Activated T-helper 2 cell treated with anti-CD3 and anti-CD28 coated beads, Interferon-gamma antibody, Interleukin-2, Interleukin-4, amounts not matched to agents 10 μg/mL and 5 μg/mL and 100 μg/mL, durations not matched to agents 14 hours and 24 hours and 36 hours (primary cell): ENCODE data around the gene PDZRN4. TPM values are rescaled to one million over a fixed set of nuclear protein-coding genes. Genes with fewer than 3 reads are reported as not detected.

Source experiments
- DNase-seq: peaks from one replicate; pipeline ENCODE4 v3.0.0; 2021; ENCODE audit warnings: low spot score
- H3K27ac Mint-ChIP-seq: one replicate; pipeline ENCODE4 v1.8.0; 2021; ENCODE audit warnings: mixed read lengths
- H3K27me3 Mint-ChIP-seq: one replicate; pipeline ENCODE4 v1.8.0; 2021; ENCODE audit warnings: low read depth, mixed read lengths
- H3K36me3 Mint-ChIP-seq: one replicate; pipeline ENCODE4 v1.8.0; 2021; ENCODE audit warnings: low read depth, mixed read lengths
- H3K4me1 Mint-ChIP-seq: one replicate; pipeline ENCODE4 v1.8.0; 2021; ENCODE audit warnings: low read depth, mixed read lengths
- H3K4me3 Mint-ChIP-seq: one replicate; pipeline ENCODE4 v1.8.0; 2021; ENCODE audit warnings: low read depth, mild to moderate bottlenecking, moderate library complexity, mixed read lengths
- H3K9me3 Mint-ChIP-seq: one replicate; pipeline ENCODE4 v1.8.0; 2021; ENCODE audit warnings: mixed read lengths
- intact Hi-C: fragments of 100-400 bp; cut with micrococcal nuclease; formaldehyde crosslinking; loops from one replicate; pipeline ENCODE4 v1.15.1; 2023
- total RNA-seq: library from RNA; stranded (reverse); gene quantifications from 2 replicates; pipeline ENCODE4 v1.2.3, GENCODE V29; 2022

Gene PDZRN4
- total RNA-seq, 1 donor from 2014 or later = not detected

- no peak overlapping the region for H3K4me3 Mint-ChIP-seq
- H3K4me1 Mint-ChIP-seq = no peaks in the 10 kb centered on the region
Observed at GRCh38 chr12:41557344-41557743, 369.2 kb downstream of the PDZRN4 start.

GRCh38 chr12:41558671-41559070 lies 370.6 kb downstream of the PDZRN4 start:
- Mint-ChIP-seq H3K9me3 (no peaks in the 10 kb centered on the region), H3K4me3 (no peak overlapping the region), H3K27me3 (no peaks in the 10 kb centered on the region), H3K27ac (no peak overlapping the region), H3K4me1 (no peaks in the 10 kb centered on the region), H3K36me3 (no peaks in the 10 kb centered on the region)
- intact Hi-C loops = no loop called here
- no peak for DNase-seq

More at GRCh38 chr12:41557344-41557743, 369.2 kb downstream of the PDZRN4 start:
- intact Hi-C loops = no loop called here
- DNase-seq = no peak
- Mint-ChIP-seq H3K27ac (no peak overlapping the region), H3K9me3 (no peaks in the 10 kb centered on the region), H3K36me3 (no peaks in the 10 kb centered on the region), H3K27me3 (no peaks in the 10 kb centered on the region)

- Mint-ChIP-seq H3K9me3 (no peaks in the 10 kb centered on the region), H3K4me1 (no peaks in the 10 kb centered on the region), H3K27me3 (no peaks in the 10 kb centered on the region), H3K27ac (no peak overlapping the region), H3K4me3 (no peak overlapping the region), H3K36me3 (no peaks in the 10 kb centered on the region)
- DNase-seq = no peak
- intact Hi-C loops = no loop called here
Observed at GRCh38 chr12:41563051-41563450, 374.9 kb downstream of the PDZRN4 start.

- Mint-ChIP-seq H3K27me3 (no peaks in the 10 kb centered on the region), H3K4me1 (no peaks in the 10 kb centered on the region), H3K9me3 (no peaks in the 10 kb centered on the region), H3K36me3 (no peaks in the 10 kb centered on the region), H3K27ac (no peak overlapping the region), H3K4me3 (no peak overlapping the region)
- DNase-seq = no peak
- intact Hi-C loops = no loop called here
Observed at GRCh38 chr12:41564816-41565215, 376.7 kb downstream of the PDZRN4 start.

- no peaks in the 10 kb centered on the region for H3K9me3 Mint-ChIP-seq
- H3K36me3 Mint-ChIP-seq = no peaks in the 10 kb centered on the region
- no peaks in the 10 kb centered on the region for H3K27me3 Mint-ChIP-seq
Observed at GRCh38 chr12:41566703-41567102, 378.6 kb downstream of the PDZRN4 start.

GRCh38 chr12:41573445-41573844 lies 385.3 kb downstream of the PDZRN4 start:
- Mint-ChIP-seq H3K36me3 (no peaks in the 10 kb centered on the region), H3K4me1 (no peaks in the 10 kb centered on the region), H3K27ac (no peak overlapping the region), H3K4me3 (no peak overlapping the region), H3K9me3 (no peaks in the 10 kb centered on the region), H3K27me3 (no peaks in the 10 kb centered on the region)
- no peak for DNase-seq
- intact Hi-C loops = no loop called here

More at GRCh38 chr12:41566703-41567102, 378.6 kb downstream of the PDZRN4 start:
- DNase-seq = no peak
- Mint-ChIP-seq H3K4me3 (no peak overlapping the region), H3K4me1 (no peaks in the 10 kb centered on the region), H3K27ac (no peak overlapping the region)
- intact Hi-C loops = no loop called here

GRCh38 chr12:41576925-41577324 lies 388.8 kb downstream of the PDZRN4 start:
- H3K36me3 Mint-ChIP-seq = no peaks in the 10 kb centered on the region
- no peak overlapping the region for H3K4me3 Mint-ChIP-seq
- intact Hi-C loops = no loop called here
- no peaks in the 10 kb centered on the region for H3K9me3 Mint-ChIP-seq
- H3K27ac Mint-ChIP-seq = no peak overlapping the region
- no peaks in the 10 kb centered on the region for H3K27me3 Mint-ChIP-seq
- no peak for DNase-seq
- H3K4me1 Mint-ChIP-seq = no peaks in the 10 kb centered on the region

- H3K4me3 Mint-ChIP-seq = no peak overlapping the region
Observed at GRCh38 chr12:41577995-41578394, 389.9 kb downstream of the PDZRN4 start.

GRCh38 chr12:41585784-41586183 lies 397.7 kb downstream of the PDZRN4 start:
- Mint-ChIP-seq H3K27me3 (no peaks in the 10 kb centered on the region), H3K9me3 (no peaks in the 10 kb centered on the region), H3K27ac (no peak overlapping the region), H3K36me3 (no peaks in the 10 kb centered on the region), H3K4me3 (no peak overlapping the region), H3K4me1 (no peaks in the 10 kb centered on the region)
- intact Hi-C loops = no loop called here
- no peak for DNase-seq

More at GRCh38 chr12:41577995-41578394, 389.9 kb downstream of the PDZRN4 start:
- H3K27me3 Mint-ChIP-seq = no peaks in the 10 kb centered on the region
- intact Hi-C loops = no loop called here
- no peaks in the 10 kb centered on the region for H3K36me3 Mint-ChIP-seq
- no peak for DNase-seq
- no peaks in the 10 kb centered on the region for H3K4me1 Mint-ChIP-seq
- H3K9me3 Mint-ChIP-seq = no peaks in the 10 kb centered on the region
- no peak overlapping the region for H3K27ac Mint-ChIP-seq

GRCh38 chr12:41587574-41587973 lies 399.5 kb downstream of the PDZRN4 start:
- H3K4me3 Mint-ChIP-seq = no peak overlapping the region
- H3K27me3 Mint-ChIP-seq = no peaks in the 10 kb centered on the region
- DNase-seq = no peak
- intact Hi-C loops = no loop called here
- H3K27ac Mint-ChIP-seq = no peak overlapping the region
- H3K36me3 Mint-ChIP-seq = no peaks in the 10 kb centered on the region
- H3K9me3 Mint-ChIP-seq = no peaks in the 10 kb centered on the region
- no peaks in the 10 kb centered on the region for H3K4me1 Mint-ChIP-seq

GRCh38 chr12:41589878-41590277 lies 401.8 kb downstream of the PDZRN4 start:
- DNase-seq = no peak
- Mint-ChIP-seq H3K9me3 (no peaks in the 10 kb centered on the region), H3K27me3 (no peaks in the 10 kb centered on the region), H3K4me1 (no peaks in the 10 kb centered on the region), H3K36me3 (no peaks in the 10 kb centered on the region), H3K4me3 (no peak overlapping the region), H3K27ac (no peak overlapping the region)
- intact Hi-C loops = no loop called here

GRCh38 chr12:41596190-41596589 lies 408.1 kb downstream of the PDZRN4 start:
- DNase-seq = no peak
- Mint-ChIP-seq H3K36me3 (no peaks in the 10 kb centered on the region), H3K4me1 (no peaks in the 10 kb centered on the region), H3K9me3 (no peaks in the 10 kb centered on the region), H3K27ac (no peak overlapping the region), H3K27me3 (no peaks in the 10 kb centered on the region), H3K4me3 (no peak overlapping the region)
- intact Hi-C loops = no loop called here

- Mint-ChIP-seq H3K36me3 (no peaks in the 10 kb centered on the region), H3K9me3 (no peaks in the 10 kb centered on the region), H3K27ac (no peak overlapping the region), H3K4me3 (no peak overlapping the region), H3K27me3 (no peaks in the 10 kb centered on the region), H3K4me1 (no peaks in the 10 kb centered on the region)
- intact Hi-C loops = no loop called here
- DNase-seq = no peak
Observed at GRCh38 chr12:41604830-41605229, 416.7 kb downstream of the PDZRN4 start.
